ENCODE results near the gene WDFY2. TPM values are rescaled to one million over a fixed set of nuclear protein-coding genes. Genes with fewer than 3 reads are reported as not detected.

The WDFY2 gene
- total and polyA plus RNA-seq, 2 of the 8 experiments (the other 6 are each of a cell fraction or from before 2014, with no cell fraction given), result 13.9 to 29.0 TPM

- TF ChIP-seq ZNF274 (IDR thresholded peaks at IDR 0.05; ENCODE audit: borderline replicate concordance, extremely low read depth, low read length) (no peak), CHD2 (IDR thresholded peaks at IDR 0.05; ENCODE audit: low read length) (no peak), KDM5A (IDR thresholded peaks at IDR 0.05; ENCODE audit: low read length) (no peak), CBX8 (IDR thresholded peaks at IDR 0.05; ENCODE audit: borderline replicate concordance, low read depth, low read length) (no peak), CREB1 (IDR thresholded peaks at IDR 0.05) (no peak), USF2 (IDR thresholded peaks at IDR 0.05; ENCODE audit: low read length) (no peak)
Observed at GRCh38 chr13:51796546-51796945, 212.3 kb downstream of the WDFY2 start (continued).

Measured in H1 (cell line).